ENCODE results near the gene UBAC2. TPM values are rescaled to one million over a fixed set of nuclear protein-coding genes. Genes with fewer than 3 reads are reported as not detected.

The UBAC2 gene
- total and polyA plus RNA-seq, 7 donors, result 31.8 to 73.9 (median 47.6) TPM

DNA sequence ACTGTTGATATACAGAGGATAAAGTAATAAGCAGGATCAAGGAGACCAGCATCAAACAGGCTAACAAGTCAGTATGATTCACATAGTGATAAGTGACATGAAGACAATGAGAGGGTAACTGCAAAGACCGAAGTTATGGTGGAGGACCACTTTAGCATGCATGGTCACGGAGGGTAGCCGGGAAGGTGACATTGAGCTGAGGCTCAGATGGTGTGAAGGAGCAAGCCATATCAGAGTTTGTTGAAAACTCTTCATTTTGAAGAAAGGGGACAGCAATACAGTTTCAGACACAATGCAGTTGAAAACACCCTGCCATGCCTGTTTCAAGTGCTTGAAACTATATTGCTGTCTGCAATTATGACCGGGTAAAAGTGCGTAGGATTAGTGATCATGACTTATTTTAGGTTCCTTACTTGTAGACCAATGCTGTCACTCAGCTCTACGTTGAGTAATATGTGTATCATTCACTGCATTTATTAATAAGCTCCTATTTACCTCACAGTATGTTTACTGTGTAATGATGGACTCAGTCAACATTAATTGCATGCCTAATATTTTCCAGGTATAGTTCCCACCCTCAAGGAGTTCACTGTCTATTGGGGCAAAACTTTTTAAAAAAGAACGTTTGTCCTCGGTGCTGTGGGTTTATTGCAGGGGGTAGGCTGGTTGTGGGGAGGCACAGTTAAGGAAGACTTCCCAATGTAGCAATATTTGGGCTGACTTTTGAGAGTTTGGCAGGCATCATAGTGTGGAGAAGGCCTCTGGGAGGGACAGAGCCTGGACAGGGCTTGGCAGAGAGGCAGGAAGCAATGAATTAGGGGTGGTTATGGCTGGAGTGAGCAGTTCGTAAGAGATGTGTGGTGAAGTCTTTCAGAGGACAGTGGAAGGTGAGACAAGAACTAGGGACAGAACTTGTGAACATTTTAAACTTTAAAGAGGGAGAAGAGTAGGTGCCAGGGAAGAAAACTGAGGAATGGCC lies 3.2 kb downstream of the UBAC2 start:
- no peak for DNase-seq
- TF ChIP-seq POLR2AphosphoS5 (IDR thresholded peaks at IDR 0.05) (no peak), EP300 (IDR thresholded peaks at IDR 0.05) (no peak), POLR2A (IDR thresholded peaks at IDR 0.05) (no peak)
- TF ChIP-seq, protein P1, sequence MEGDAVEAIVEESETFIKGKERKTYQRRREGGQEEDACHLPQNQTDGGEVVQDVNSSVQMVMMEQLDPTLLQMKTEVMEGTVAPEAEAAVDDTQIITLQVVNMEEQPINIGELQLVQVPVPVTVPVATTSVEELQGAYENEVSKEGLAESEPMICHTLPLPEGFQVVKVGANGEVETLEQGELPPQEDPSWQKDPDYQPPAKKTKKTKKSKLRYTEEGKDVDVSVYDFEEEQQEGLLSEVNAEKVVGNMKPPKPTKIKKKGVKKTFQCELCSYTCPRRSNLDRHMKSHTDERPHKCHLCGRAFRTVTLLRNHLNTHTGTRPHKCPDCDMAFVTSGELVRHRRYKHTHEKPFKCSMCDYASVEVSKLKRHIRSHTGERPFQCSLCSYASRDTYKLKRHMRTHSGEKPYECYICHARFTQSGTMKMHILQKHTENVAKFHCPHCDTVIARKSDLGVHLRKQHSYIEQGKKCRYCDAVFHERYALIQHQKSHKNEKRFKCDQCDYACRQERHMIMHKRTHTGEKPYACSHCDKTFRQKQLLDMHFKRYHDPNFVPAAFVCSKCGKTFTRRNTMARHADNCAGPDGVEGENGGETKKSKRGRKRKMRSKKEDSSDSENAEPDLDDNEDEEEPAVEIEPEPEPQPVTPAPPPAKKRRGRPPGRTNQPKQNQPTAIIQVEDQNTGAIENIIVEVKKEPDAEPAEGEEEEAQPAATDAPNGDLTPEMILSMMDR (IDR thresholded peaks at IDR 0.05), result no peak
- Histone ChIP-seq H3K4me3 (no peak overlapping the region), H3K27ac (no peak overlapping the region), H3K27me3 (no peaks in the 10 kb centered on the region), H3K36me3 (no peaks in the 10 kb centered on the region), H3K4me1 (peaks cover 0 to 34% (median 10%) of the 10 kb centered on the region in 4 donors), H3K9me3 (no peaks in the 10 kb centered on the region)
- intact Hi-C loops (cut with DNase I), result loop anchor here (5.0 kb wide), 4 partner anchors 103 to 627 kb away; partner anchors contain the start of genes GPR183, STK24 and TM9SF2
- 67 to 80% methylated on average over 9 of the region's 9 CpGs for WGBS, 2 donors

- Histone ChIP-seq H3K4me1 (peaks cover 0 to 29% (median 10%) of the 10 kb centered on the region in 4 donors), H3K36me3 (no peaks in the 10 kb centered on the region), H3K27ac (no peak overlapping the region), H3K27me3 (no peaks in the 10 kb centered on the region), H3K4me3 (no peak overlapping the region), H3K9me3 (no peaks in the 10 kb centered on the region)
- intact Hi-C loops (cut with DNase I), result no loop called here
- 92 to 96% methylated on average over 22 of the region's 22 CpGs for WGBS, 2 donors
- no peak for DNase-seq
- no peak for TF ChIP-seq POLR2AphosphoS5 (IDR thresholded peaks at IDR 0.05)
- TF ChIP-seq, protein P1 (IDR thresholded peaks at IDR 0.05), result no peak
- TF ChIP-seq POLR2A (IDR thresholded peaks at IDR 0.05), result no peak
- TF ChIP-seq EP300 (IDR thresholded peaks at IDR 0.05), result no peak
Observed at GRCh38 chr13:99205621-99206220, 5.1 kb downstream of the UBAC2 start.

- intact Hi-C loops (cut with DNase I), result no loop called here
- Histone ChIP-seq H3K4me1 (peaks cover 0 to 29% (median 10%) of the 10 kb centered on the region in 4 donors), H3K27ac (no peak overlapping the region), H3K4me3 (no peak overlapping the region), H3K36me3 (no peaks in the 10 kb centered on the region), H3K27me3 (no peaks in the 10 kb centered on the region), H3K9me3 (no peaks in the 10 kb centered on the region)
- TF ChIP-seq POLR2AphosphoS5 (IDR thresholded peaks at IDR 0.05) (no peak), EP300 (IDR thresholded peaks at IDR 0.05) (no peak), POLR2A (IDR thresholded peaks at IDR 0.05) (no peak)
- TF ChIP-seq, protein P1 (IDR thresholded peaks at IDR 0.05), result no peak
- 96 to 97% methylated on average over 8 of the region's 8 CpGs for WGBS, 2 donors
- no peak for DNase-seq
Observed at GRCh38 chr13:99206226-99206625, 5.6 kb downstream of the UBAC2 start.

- Histone ChIP-seq H3K4me1 (peaks cover 0 to 24% (median 9%) of the 10 kb centered on the region in 4 donors), H3K27ac (no peak overlapping the region), H3K4me3 (no peak overlapping the region), H3K27me3 (no peaks in the 10 kb centered on the region), H3K9me3 (no peaks in the 10 kb centered on the region), H3K36me3 (no peaks in the 10 kb centered on the region)
- WGBS, 2 donors, result 93 to 94% methylated on average over 5 of the region's 5 CpGs
- no peak for TF ChIP-seq POLR2AphosphoS5 (IDR thresholded peaks at IDR 0.05)
- no peak for DNase-seq
- intact Hi-C loops (cut with DNase I), result no loop called here
Observed at GRCh38 chr13:99206873-99207272, 6.2 kb downstream of the UBAC2 start.

- Histone ChIP-seq H3K36me3 (no peaks in the 10 kb centered on the region), H3K4me1 (peaks cover 0 to 18% (median 2%) of the 10 kb centered on the region in 4 donors), H3K9me3 (no peaks in the 10 kb centered on the region), H3K27ac (no peak overlapping the region), H3K4me3 (no peak overlapping the region), H3K27me3 (no peaks in the 10 kb centered on the region)
- WGBS, 2 donors, result 94% methylated on average over 7 of the region's 7 CpGs
- intact Hi-C loops (cut with DNase I), result no loop called here
- TF ChIP-seq POLR2A (IDR thresholded peaks at IDR 0.05) (no peak), EP300 (IDR thresholded peaks at IDR 0.05) (no peak), POLR2AphosphoS5 (IDR thresholded peaks at IDR 0.05) (no peak)
- TF ChIP-seq, protein P1 (IDR thresholded peaks at IDR 0.05), result no peak
- DNase-seq, result no peak
Observed at GRCh38 chr13:99207511-99207910, 6.9 kb downstream of the UBAC2 start.

All from sigmoid colon (tissue), 7 donors.